HepG2 (cell line): Measurements from ENCODE around the gene HSPA1B. TPM values are rescaled to one million over a fixed set of nuclear protein-coding genes. Genes with fewer than 3 reads are reported as not detected.

ENCODE experiments used
- AGO2 ChIP-seq: fragments of 200-400 bp; formaldehyde crosslinking; optimal IDR thresholded peaks from 2 replicates; pipeline ENCODE3; 2017; ENCODE audit warnings: mild to moderate bottlenecking, low read depth, low read length, moderate library complexity
- ARNT2 ChIP-seq: sonication (generic); formaldehyde crosslinking; IDR thresholded peaks from 2 replicates; pipeline ENCODE4 v1.8.0; 2022; ENCODE audit warnings: mild to moderate bottlenecking, low read depth, missing genetic modification reagents, moderate library complexity
- CBX1 ChIP-seq: IDR thresholded peaks from one replicate; pipeline ENCODE4 v1.6.1; 2016; ENCODE audit warnings: antibody characterized with exemption, low read depth
- IKZF1 ChIP-seq: fragments of 450-650 bp; IDR thresholded peaks from 2 replicates; pipeline ENCODE4 v1.7.1; 2016
- KMT2B ChIP-seq: IDR thresholded peaks from 2 replicates; pipeline ENCODE4 v1.6.1; 2016; ENCODE audit warnings: missing genetic modification reagents, missing compliant biosample characterization
- NR2F2 ChIP-seq: IDR thresholded peaks from 2 replicates; pipeline ENCODE4 v1.6.1; 2012; ENCODE audit warnings: low read depth, inconsistent platforms, borderline replicate concordance
- PAF1 ChIP-seq: IDR thresholded peaks from 2 replicates; pipeline ENCODE4 v1.6.1; 2016; ENCODE audit warnings: missing genetic modification reagents, missing compliant biosample characterization
- TAF15 ChIP-seq: fragments of 200-400 bp; formaldehyde crosslinking; IDR thresholded peaks from one replicate; pipeline ENCODE4 v1.6.1; 2018; ENCODE audit warnings: mild to moderate bottlenecking, low read depth, low read length; ENCODE audit not compliant: poor library complexity, severe bottlenecking
- U2AF2 ChIP-seq: fragments of 200-400 bp; formaldehyde crosslinking; IDR thresholded peaks from 2 replicates; pipeline ENCODE4 v1.6.1; 2017; ENCODE audit warnings: low read depth, mild to moderate bottlenecking, low read length
- ZNF207 ChIP-seq: fragments of 450-650 bp; IDR thresholded peaks from 2 replicates; pipeline ENCODE4 v1.6.1; 2016; ENCODE audit warnings: antibody characterized with exemption, borderline replicate concordance
- ZNF225 ChIP-seq: sonication (generic); formaldehyde crosslinking; IDR thresholded peaks from 2 replicates; pipeline ENCODE4 v1.4.0; 2020; ENCODE audit warnings: mild to moderate bottlenecking, missing genetic modification reagents
- ZNF235 ChIP-seq: sonication (generic); formaldehyde crosslinking; IDR thresholded peaks from 2 replicates; pipeline ENCODE4 v1.8.1; 2023; ENCODE audit warnings: mild to moderate bottlenecking, missing genetic modification reagents, borderline replicate concordance
- ZNF256 ChIP-seq: sonication (generic); formaldehyde crosslinking; conservative IDR thresholded peaks from 2 replicates; pipeline ENCODE4 v1.4.0; 2020; ENCODE audit warnings: missing genetic modification reagents
- ZNF441 ChIP-seq: sonication (generic); formaldehyde crosslinking; IDR thresholded peaks from 2 replicates; pipeline ENCODE4 v1.7.0; 2021; ENCODE audit warnings: missing genetic modification reagents, borderline replicate concordance
- ZNF850 ChIP-seq: sonication (generic); formaldehyde crosslinking; conservative IDR thresholded peaks from 2 replicates; pipeline ENCODE4 v1.9.0; 2021; ENCODE audit warnings: mild to moderate bottlenecking, missing genetic modification reagents
- ZSCAN20 ChIP-seq: sonication (generic); formaldehyde crosslinking; IDR thresholded peaks from 2 replicates; pipeline ENCODE4 v1.4.0; 2020; ENCODE audit warnings: missing genetic modification reagents, mild to moderate bottlenecking, borderline replicate concordance
- polyA plus RNA-seq, 8 experiments: library from polyadenylated mRNA; depleted of rRNA in 3 of 8; stranded (reverse) in 7 of 8; unstranded in 1 of 8; fragments of >200 nt; fragmentation: Illumina TruSeq in 4 of 8; extraction: Trizol in 4 of 8; gene quantifications; 2 replicates each; pipeline versions ENCODE4 v1.2.1 to v1.2.3, GENCODE V29; 2011 to 2016; ENCODE audit warnings: low read depth in 4 of 8, missing spikeins in 1 of 8, mixed read lengths in 1 of 8; ENCODE audit not compliant: insufficient read depth in 1 of 8
- total RNA-seq, 5 experiments: library from RNA; depleted of rRNA; stranded (reverse); fragments of >200 nt; fragmentation: Illumina TruSeq; extraction: Trizol; gene quantifications; 2 replicates each; pipeline ENCODE4 v1.2.3, GENCODE V29; 2016; ENCODE audit warnings: low read depth in 1 of 5
- TF ChIP-seq, protein P1 (sequence below): sonication (generic); formaldehyde crosslinking; IDR thresholded peaks from 2 replicates; pipeline ENCODE4 v1.5.1; 2020; ENCODE audit warnings: missing genetic modification reagents, mild to moderate bottlenecking, borderline replicate concordance
- TF ChIP-seq, protein P2 (sequence below): sonication (generic); formaldehyde crosslinking; IDR thresholded peaks from 2 replicates; pipeline ENCODE4 v1.5.0; 2020; ENCODE audit warnings: missing genetic modification reagents, mild to moderate bottlenecking, borderline replicate concordance
- TF ChIP-seq, protein P3 (sequence below): fragments of 450-650 bp; IDR thresholded peaks from 2 replicates; pipeline ENCODE4 v1.6.1; 2017
- TF ChIP-seq, protein P4 (sequence below): sonication (generic); formaldehyde crosslinking; IDR thresholded peaks from 2 replicates; pipeline ENCODE4 v1.5.0; 2020; ENCODE audit warnings: missing genetic modification reagents, mild to moderate bottlenecking, borderline replicate concordance
- TF ChIP-seq, protein P5 (sequence below): sonication (generic); formaldehyde crosslinking; IDR thresholded peaks from 2 replicates; pipeline ENCODE4 v1.5.1; 2020; ENCODE audit warnings: mild to moderate bottlenecking, missing genetic modification reagents, moderate library complexity
- TF ChIP-seq, protein P6 (sequence below): sonication (generic); formaldehyde crosslinking; IDR thresholded peaks from 2 replicates; pipeline ENCODE4 v1.4.0; 2020; ENCODE audit warnings: missing genetic modification reagents; ENCODE audit errors: not compliant biosample characterization

The HSPA1B gene
- total and polyA plus RNA-seq, 2 of the 13 experiments (the other 11 are each of a cell fraction or from before 2014, with no cell fraction given): 26.0 to 186 TPM

DNA sequence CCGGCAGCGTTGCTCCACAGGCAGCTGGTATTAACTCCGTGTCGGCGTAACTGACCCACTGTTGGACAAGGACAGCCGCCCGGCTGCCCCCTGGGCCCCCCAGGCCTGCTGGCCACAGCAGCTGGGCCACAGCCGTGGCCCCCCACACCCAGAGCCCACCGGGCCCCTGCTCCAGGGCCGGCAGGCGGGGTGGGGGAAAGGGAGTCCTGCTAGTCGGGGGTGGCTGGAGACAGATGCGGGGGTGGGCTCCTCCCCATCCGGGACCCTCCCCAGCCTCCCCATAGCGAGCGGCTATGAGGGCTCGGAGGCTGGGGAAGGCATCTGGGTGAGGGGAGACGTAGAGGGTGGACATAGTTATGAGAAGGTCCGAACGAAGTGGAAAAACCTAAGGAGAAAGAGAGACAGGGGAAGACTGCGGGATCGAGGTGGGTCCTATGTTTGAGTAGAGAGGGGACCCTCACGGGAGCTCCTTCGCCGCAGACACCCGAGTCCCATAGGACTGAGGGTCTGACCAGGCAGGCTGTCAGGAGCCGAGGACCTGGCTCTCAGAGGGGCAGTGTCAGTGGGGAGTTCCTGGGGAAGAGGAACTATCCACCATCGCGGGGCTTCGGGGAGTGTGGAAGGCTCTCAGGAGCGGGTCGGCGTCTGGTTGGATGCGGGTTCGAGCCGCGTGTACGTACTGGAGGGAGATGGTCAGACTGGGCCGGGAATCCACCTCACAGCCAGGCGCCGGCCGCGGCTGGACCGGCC is 32.5 kb upstream of the HSPA1B start (continued):
- TF ChIP-seq IKZF1 (no peak), ZNF256 (CRISPR knock-in tag) (no peak), ZNF441 (CRISPR knock-in tag) (no peak), NR2F2 (no peak; the same call in 1 of the 2 replicates), ZNF235 (CRISPR knock-in tag) (peak; percentile 62; the same call in 1 of the 2 replicates), ZNF225 (CRISPR knock-in tag) (no peak), TAF15 (no peak), ZSCAN20 (CRISPR knock-in tag) (no peak), AGO2 (peak; percentile 35), ARNT2 (CRISPR knock-in tag) (peak; percentile 49; the same call in 1 of the 2 replicates), ZNF850 (no peak), ZNF207 (no peak), CBX1 (no peak), KMT2B (CRISPR knock-in tag) (0 out of 2 replicates have a peak, but pooled peaks have one; percentile 41), PAF1 (no peak), U2AF2 (no peak)
- TF ChIP-seq, protein P1, sequence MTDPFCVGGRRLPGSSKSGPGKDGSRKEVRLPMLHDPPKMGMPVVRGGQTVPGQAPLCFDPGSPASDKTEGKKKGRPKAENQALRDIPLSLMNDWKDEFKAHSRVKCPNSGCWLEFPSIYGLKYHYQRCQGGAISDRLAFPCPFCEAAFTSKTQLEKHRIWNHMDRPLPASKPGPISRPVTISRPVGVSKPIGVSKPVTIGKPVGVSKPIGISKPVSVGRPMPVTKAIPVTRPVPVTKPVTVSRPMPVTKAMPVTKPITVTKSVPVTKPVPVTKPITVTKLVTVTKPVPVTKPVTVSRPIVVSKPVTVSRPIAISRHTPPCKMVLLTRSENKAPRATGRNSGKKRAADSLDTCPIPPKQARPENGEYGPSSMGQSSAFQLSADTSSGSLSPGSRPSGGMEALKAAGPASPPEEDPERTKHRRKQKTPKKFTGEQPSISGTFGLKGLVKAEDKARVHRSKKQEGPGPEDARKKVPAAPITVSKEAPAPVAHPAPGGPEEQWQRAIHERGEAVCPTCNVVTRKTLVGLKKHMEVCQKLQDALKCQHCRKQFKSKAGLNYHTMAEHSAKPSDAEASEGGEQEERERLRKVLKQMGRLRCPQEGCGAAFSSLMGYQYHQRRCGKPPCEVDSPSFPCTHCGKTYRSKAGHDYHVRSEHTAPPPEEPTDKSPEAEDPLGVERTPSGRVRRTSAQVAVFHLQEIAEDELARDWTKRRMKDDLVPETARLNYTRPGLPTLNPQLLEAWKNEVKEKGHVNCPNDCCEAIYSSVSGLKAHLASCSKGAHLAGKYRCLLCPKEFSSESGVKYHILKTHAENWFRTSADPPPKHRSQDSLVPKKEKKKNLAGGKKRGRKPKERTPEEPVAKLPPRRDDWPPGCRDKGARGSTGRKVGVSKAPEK: no peak
- TF ChIP-seq, protein P2, sequence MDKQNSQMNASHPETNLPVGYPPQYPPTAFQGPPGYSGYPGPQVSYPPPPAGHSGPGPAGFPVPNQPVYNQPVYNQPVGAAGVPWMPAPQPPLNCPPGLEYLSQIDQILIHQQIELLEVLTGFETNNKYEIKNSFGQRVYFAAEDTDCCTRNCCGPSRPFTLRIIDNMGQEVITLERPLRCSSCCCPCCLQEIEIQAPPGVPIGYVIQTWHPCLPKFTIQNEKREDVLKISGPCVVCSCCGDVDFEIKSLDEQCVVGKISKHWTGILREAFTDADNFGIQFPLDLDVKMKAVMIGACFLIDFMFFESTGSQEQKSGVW (CRISPR knock-in tag): no peak
- TF ChIP-seq, protein P3, sequence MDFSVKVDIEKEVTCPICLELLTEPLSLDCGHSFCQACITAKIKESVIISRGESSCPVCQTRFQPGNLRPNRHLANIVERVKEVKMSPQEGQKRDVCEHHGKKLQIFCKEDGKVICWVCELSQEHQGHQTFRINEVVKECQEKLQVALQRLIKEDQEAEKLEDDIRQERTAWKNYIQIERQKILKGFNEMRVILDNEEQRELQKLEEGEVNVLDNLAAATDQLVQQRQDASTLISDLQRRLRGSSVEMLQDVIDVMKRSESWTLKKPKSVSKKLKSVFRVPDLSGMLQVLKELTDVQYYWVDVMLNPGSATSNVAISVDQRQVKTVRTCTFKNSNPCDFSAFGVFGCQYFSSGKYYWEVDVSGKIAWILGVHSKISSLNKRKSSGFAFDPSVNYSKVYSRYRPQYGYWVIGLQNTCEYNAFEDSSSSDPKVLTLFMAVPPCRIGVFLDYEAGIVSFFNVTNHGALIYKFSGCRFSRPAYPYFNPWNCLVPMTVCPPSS: no peak
- TF ChIP-seq, protein P4, sequence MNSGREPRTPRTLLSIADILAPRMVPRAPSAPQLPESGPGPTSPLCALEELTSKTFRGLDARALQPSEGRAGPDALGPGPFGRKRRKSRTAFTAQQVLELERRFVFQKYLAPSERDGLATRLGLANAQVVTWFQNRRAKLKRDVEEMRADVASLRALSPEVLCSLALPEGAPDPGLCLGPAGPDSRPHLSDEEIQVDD (CRISPR knock-in tag): 0 out of 2 replicates have a peak, but pooled peaks have one; percentile 19
- TF ChIP-seq, protein P5, sequence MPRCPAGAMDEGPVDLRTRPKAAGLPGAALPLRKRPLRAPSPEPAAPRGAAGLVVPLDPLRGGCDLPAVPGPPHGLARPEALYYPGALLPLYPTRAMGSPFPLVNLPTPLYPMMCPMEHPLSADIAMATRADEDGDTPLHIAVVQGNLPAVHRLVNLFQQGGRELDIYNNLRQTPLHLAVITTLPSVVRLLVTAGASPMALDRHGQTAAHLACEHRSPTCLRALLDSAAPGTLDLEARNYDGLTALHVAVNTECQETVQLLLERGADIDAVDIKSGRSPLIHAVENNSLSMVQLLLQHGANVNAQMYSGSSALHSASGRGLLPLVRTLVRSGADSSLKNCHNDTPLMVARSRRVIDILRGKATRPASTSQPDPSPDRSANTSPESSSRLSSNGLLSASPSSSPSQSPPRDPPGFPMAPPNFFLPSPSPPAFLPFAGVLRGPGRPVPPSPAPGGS: no peak; the same call in 1 of the 2 replicates
- TF ChIP-seq, protein P6, sequence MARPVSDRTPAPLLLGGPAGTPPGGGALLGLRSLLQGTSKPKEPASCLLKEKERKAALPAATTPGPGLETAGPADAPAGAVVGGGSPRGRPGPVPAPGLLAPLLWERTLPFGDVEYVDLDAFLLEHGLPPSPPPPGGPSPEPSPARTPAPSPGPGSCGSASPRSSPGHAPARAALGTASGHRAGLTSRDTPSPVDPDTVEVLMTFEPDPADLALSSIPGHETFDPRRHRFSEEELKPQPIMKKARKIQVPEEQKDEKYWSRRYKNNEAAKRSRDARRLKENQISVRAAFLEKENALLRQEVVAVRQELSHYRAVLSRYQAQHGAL (CRISPR knock-in tag): no peak
